Thyroid gland (tissue), 4 donors: ENCODE results near the gene PRCP. TPM values are rescaled to one million over a fixed set of nuclear protein-coding genes. Genes with fewer than 3 reads are reported as not detected.

ENCODE experiments used
- DNase-seq, 2 donors: peaks; one replicate each; pipeline ENCODE4 v3.0.0-alpha.2; 2019
- H3K27ac ChIP-seq, 3 donors: fragments of 200-600 bp; sonication (generic); 1 replicate in 2 of 3; 2 replicates in 1 of 3; pipeline ENCODE4 v1.5.1; 2016 to 2019; ENCODE audit warnings: mild to moderate bottlenecking in 1 of 3, moderate library complexity in 1 of 3
- H3K27me3 ChIP-seq: fragments of 200-600 bp; sonication (generic); one replicate; pipeline ENCODE4 v1.5.1; 2019
- H3K36me3 ChIP-seq, 2 donors: fragments of 200-600 bp; sonication (generic); one replicate each; pipeline ENCODE4 v1.5.1; 2016 to 2019
- H3K4me1 ChIP-seq, 2 donors: fragments of 200-600 bp; sonication (generic); one replicate each; pipeline ENCODE4 v1.5.1; 2017 to 2019
- H3K4me3 ChIP-seq, 3 donors: fragments of 200-600 bp; sonication (generic); replicated peaks in 1 of 3; 1 replicate in 2 of 3; 2 replicates in 1 of 3; pipeline ENCODE4 v1.5.1; 2016; ENCODE audit warnings: mild to moderate bottlenecking in 1 of 3
- H3K9me3 ChIP-seq: fragments of 200-600 bp; sonication (generic); one replicate; pipeline ENCODE4 v1.5.1; 2017
- CTCF ChIP-seq, 6 experiments: fragments of 200-600 bp in 3 of 6; fragments of 450-650 bp in 3 of 6; sonication (generic) in 3 of 6; IDR thresholded peaks; one replicate each; pipeline ENCODE4 v1.5.1; 2016 to 2019; ENCODE audit warnings: antibody characterized with exemption in 6 of 6, mild to moderate bottlenecking in 2 of 6, inconsistent platforms in 1 of 6, moderate library complexity in 1 of 6
- POLR2A ChIP-seq, 2 donors: fragments of 450-650 bp; IDR thresholded peaks; one replicate each; pipeline ENCODE4 v1.6.1; 2017; ENCODE audit warnings: antibody characterized with exemption in 2 of 2, mild to moderate bottlenecking in 2 of 2, moderate library complexity in 1 of 2
- WGBS, 2 donors: methylation state at CpG; one replicate each; pipeline ENCODE4 v1.1.5; 2017; 5-methylcytosine and 5-hydroxymethylcytosine counted together
- intact Hi-C: fragments of 100-400 bp; cut with DNase I; formaldehyde crosslinking; loops from one replicate; pipeline ENCODE4 v1.15.1; 2023
- total RNA-seq, 4 donors: library from RNA; depleted of rRNA; stranded (reverse); fragments of >200 nt; gene quantifications; one replicate each; pipeline ENCODE4 v1.2.3, GENCODE V29; 2016

The PRCP gene
- total RNA-seq, 4 donors from 2014 or later = 59.1 to 122 (median 81.1) TPM

DNA sequence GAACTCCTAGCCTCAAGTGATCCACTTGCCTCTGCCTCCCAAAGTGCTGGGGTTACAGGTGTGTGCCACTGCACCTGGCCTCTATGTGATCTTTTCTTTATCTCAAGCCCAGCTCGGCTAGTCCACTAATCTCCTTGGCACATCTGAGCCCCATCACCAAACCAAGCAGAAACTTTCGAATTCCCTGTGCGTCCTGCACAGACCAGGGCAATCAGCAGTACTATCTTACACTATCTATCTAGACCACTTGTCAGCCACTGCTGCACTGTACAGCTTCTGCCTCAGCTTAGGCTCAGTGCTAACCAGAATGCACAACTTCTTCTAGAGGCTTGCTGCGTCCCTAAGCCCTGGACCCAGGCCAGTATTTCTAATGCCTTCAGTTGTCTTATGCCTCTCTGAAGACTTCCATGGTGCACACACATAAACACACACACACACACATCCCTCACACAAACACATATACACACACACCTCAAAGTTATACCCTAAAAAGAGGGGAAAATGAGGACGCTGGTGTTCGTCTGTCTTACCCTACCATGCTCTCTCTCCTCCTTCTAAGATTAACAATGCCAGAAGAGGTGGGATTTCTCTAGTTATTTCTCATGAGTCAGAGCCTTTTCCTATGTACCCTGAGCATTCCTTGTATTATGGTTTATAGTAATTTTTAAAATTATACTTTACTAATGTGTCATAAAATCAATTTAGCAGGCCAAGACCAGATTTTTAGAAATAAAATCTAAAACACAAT, 107.2 kb downstream of the PRCP start:
- H3K9me3 ChIP-seq = no peaks in the 10 kb centered on the region
- no peaks in the 10 kb centered on the region for H3K4me1 ChIP-seq
- H3K36me3 ChIP-seq = no peaks in the 10 kb centered on the region
- WGBS, 2 donors = 87 to 90% methylated on average over 6 of the region's 6 CpGs
- no peak for DNase-seq
- H3K27ac ChIP-seq = no peak overlapping the region
- intact Hi-C loops = no loop called here
- no peak overlapping the region for H3K4me3 ChIP-seq
- H3K27me3 ChIP-seq = no peaks in the 10 kb centered on the region
- TF ChIP-seq POLR2A (IDR thresholded peaks at IDR 0.05) = no peak
- TF ChIP-seq CTCF (IDR thresholded peaks at IDR 0.05) = no peak

- Histone ChIP-seq H3K27ac (no peak overlapping the region), H3K9me3 (no peaks in the 10 kb centered on the region), H3K4me1 (no peaks in the 10 kb centered on the region), H3K4me3 (no peak overlapping the region), H3K36me3 (no peaks in the 10 kb centered on the region), H3K27me3 (no peaks in the 10 kb centered on the region)
- WGBS, 2 donors = 89 to 92% methylated on average over 5 of the region's 5 CpGs
- TF ChIP-seq POLR2A (IDR thresholded peaks at IDR 0.05) (no peak), CTCF (IDR thresholded peaks at IDR 0.05) (no peak)
- intact Hi-C loops = no loop called here
- DNase-seq = no peak
Measured at GRCh38 chr11:82792319-82792718, 107.9 kb downstream of the PRCP start.

GRCh38 chr11:82791779-82792178, 108.5 kb downstream of the PRCP start:
- TF ChIP-seq POLR2A (IDR thresholded peaks at IDR 0.05) (no peak), CTCF (IDR thresholded peaks at IDR 0.05) (no peak)
- no peak overlapping the region for H3K27ac ChIP-seq
- H3K9me3 ChIP-seq = no peaks in the 10 kb centered on the region
- intact Hi-C loops = no loop called here
- no peaks in the 10 kb centered on the region for H3K4me1 ChIP-seq
- WGBS, 2 donors = 68 to 70% methylated on average over 4 of the region's 4 CpGs
- no peak overlapping the region for H3K4me3 ChIP-seq
- no peak for DNase-seq
- H3K27me3 ChIP-seq = no peaks in the 10 kb centered on the region
- no peaks in the 10 kb centered on the region for H3K36me3 ChIP-seq

GRCh38 chr11:82790723-82791484, 109.3 kb downstream of the PRCP start:
- no peaks in the 10 kb centered on the region for H3K36me3 ChIP-seq
- intact Hi-C loops = no loop called here
- TF ChIP-seq CTCF (IDR thresholded peaks at IDR 0.05) (no peak), POLR2A (IDR thresholded peaks at IDR 0.05) (no peak)
- H3K9me3 ChIP-seq = no peaks in the 10 kb centered on the region
- H3K27ac ChIP-seq = no peak overlapping the region
- H3K27me3 ChIP-seq = no peaks in the 10 kb centered on the region
- no peak overlapping the region for H3K4me3 ChIP-seq
- no peaks in the 10 kb centered on the region for H3K4me1 ChIP-seq
- no peak for DNase-seq
- 71 to 83% methylated on average over 5 of the region's 5 CpGs for WGBS, 2 donors

DNA sequence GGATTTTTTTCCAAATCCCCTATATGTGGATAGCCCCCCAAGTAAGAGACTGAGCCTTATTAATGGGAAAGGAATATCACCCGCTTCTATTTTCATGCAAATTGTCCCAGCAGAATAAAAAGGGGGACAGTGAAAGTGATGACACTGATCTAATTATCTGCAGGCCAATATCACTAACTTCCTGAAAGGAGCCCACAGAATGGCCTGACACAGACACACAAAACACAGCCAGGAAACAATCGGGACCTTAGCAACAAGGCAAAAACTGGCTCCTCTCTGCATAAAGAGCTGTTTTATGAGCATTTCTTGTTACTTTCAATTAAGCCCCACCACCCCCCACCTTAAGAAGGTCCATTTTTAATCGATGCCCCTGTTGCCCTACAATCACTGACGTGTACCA, 112.2 kb downstream of the PRCP start:
- WGBS, 2 donors = 90 to 91% methylated on average over 4 of the region's 4 CpGs
- intact Hi-C loops = no loop called here
- DNase-seq = no peak
- Histone ChIP-seq H3K4me1 (no peaks in the 10 kb centered on the region), H3K36me3 (no peaks in the 10 kb centered on the region), H3K4me3 (no peak overlapping the region), H3K9me3 (no peaks in the 10 kb centered on the region), H3K27me3 (no peaks in the 10 kb centered on the region), H3K27ac (no peak overlapping the region)
- no peak for TF ChIP-seq POLR2A (IDR thresholded peaks at IDR 0.05)
- no peak for TF ChIP-seq CTCF (IDR thresholded peaks at IDR 0.05)
